GM23248 (cell line): ENCODE measurements around the gene SLC5A6.

Source experiments
- EZH2 ChIP-seq: fragments of 200-600 bp; sonication (generic); IDR thresholded peaks from 2 replicates; pipeline ENCODE4 v1.6.1; 2018; ENCODE audit warnings: antibody characterized with exemption, mild to moderate bottlenecking; ENCODE audit not compliant: insufficient read depth, poor library complexity, severe bottlenecking
- EZH2phosphoT487 ChIP-seq: fragments of 200-600 bp; sonication (generic); IDR thresholded peaks from 2 replicates; pipeline ENCODE4 v1.6.1; 2018; ENCODE audit warnings: antibody characterized with exemption, moderate library complexity, mild to moderate bottlenecking, low read depth; ENCODE audit not compliant: insufficient read depth

DNA sequence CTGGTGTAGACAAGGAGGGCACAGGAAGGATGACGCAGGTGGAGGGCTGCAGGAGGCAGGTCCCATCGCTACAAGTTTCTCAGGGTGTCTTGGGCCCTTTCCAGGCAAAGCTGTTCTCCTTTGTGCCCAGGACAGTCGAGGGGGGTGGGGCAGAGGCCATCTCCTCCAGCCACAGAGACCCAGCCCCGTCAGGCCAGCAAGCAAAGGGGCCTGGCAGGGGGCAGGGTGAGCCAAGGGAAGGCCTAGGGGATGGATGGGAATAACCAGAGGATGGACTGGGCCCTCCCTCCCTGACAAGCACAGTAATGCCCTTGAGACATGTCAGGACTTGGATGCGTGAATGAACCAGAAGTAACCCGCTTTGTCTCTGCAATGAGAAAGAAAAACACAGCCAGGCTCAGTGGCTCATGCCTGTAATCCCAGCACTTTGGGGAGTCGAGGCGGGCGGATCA lies 57.0 kb downstream of the SLC5A6 start:
- TF ChIP-seq EZH2 (no peak), EZH2phosphoT487 (no peak)
